ENCODE data around the gene RNF26.

The RNF26 gene

DNA sequence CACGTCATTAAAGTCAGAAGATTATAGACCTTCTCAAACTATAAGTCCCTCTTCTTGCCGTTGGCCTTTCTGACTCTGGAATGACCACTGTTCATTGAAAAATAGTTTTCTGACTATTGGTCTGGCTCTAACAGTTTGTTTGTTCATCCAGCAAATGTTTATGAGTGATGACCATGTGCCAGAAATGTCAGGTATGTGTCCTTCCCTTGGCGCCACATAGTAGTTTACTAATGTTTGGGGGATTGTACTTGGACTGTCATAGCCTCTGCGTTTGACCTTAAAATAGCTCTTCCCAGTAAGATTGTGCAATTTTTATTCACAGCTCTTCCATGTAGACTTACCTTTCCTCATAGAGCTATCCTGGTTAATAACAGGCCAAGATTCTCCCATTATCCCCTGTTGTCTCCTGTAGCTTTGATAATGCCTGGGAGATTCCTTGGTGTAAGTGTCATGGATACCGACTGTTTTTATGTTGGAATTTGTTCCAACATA is 31.1 kb upstream of the RNF26 start:
- Histone ChIP-seq H3K27ac (ENCODE audit: insufficient read depth, low read depth, low read length, poor library complexity, severe bottlenecking) (no peak overlapping the region), H3K36me3 (ENCODE audit: control insufficient read depth, insufficient read depth, low read length) (peaks cover 8% of the 10 kb centered on the region), H3K9me3 (ENCODE audit: control insufficient read depth, low read length) (no peaks in the 10 kb centered on the region), H3K4me1 (ENCODE audit: control insufficient read depth, insufficient read depth, low read length) (peaks cover 14% of the 10 kb centered on the region), H3K27me3 (ENCODE audit: control insufficient read depth, insufficient read depth, low read length, poor library complexity, severe bottlenecking) (no peaks in the 10 kb centered on the region), H3K4me3 (ENCODE audit: insufficient read depth, low read depth, low read length) (no peak overlapping the region)
- 93 to 98% methylated on average over 4 to 5 of the region's 5 CpGs for WGBS, 2 experiments

- Histone ChIP-seq H3K36me3 (ENCODE audit: control insufficient read depth, insufficient read depth, low read length) (peaks cover 4% of the 10 kb centered on the region), H3K4me1 (ENCODE audit: control insufficient read depth, insufficient read depth, low read length) (peaks cover 14% of the 10 kb centered on the region), H3K9me3 (ENCODE audit: control insufficient read depth, low read length) (no peaks in the 10 kb centered on the region), H3K27me3 (ENCODE audit: control insufficient read depth, insufficient read depth, low read length, poor library complexity, severe bottlenecking) (no peaks in the 10 kb centered on the region), H3K4me3 (ENCODE audit: insufficient read depth, low read depth, low read length) (no peak overlapping the region), H3K27ac (ENCODE audit: insufficient read depth, low read depth, low read length, poor library complexity, severe bottlenecking) (no peak overlapping the region)
- WGBS, 2 experiments, result 93 to 95% methylated on average over 7 of the region's 7 CpGs
Observed at GRCh38 chr11:119305556-119306372, 28.6 kb upstream of the RNF26 start.

DNA sequence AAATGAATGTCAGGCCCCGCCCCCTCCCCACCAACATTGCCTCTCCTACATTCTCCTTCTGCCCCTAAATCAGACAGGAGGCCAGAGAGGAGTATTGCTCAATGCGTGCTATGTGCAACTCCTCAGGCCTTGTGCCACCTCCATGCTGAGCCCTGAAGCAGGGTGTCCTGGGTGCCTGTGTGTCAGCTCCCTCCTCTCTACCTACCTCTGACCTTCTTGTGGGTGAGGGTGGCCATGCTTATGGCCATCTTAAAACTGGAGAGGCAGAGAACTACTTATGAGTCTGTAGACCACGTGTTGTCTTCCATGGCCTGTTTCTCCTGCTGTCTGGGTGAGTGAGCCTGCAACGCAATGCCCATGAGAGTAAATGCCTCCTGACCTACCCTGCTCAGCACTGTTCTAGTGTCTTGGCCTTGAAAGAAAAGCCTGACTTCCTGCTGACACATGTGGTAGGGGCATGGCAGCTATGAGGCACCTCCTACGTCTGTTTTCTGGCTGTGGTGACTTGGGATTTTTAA is 27.9 kb upstream of the RNF26 start:
- Histone ChIP-seq H3K27ac (ENCODE audit: insufficient read depth, low read depth, low read length, poor library complexity, severe bottlenecking) (no peak overlapping the region), H3K36me3 (ENCODE audit: control insufficient read depth, insufficient read depth, low read length) (peaks cover 7% of the 10 kb centered on the region), H3K27me3 (ENCODE audit: control insufficient read depth, insufficient read depth, low read length, poor library complexity, severe bottlenecking) (no peaks in the 10 kb centered on the region), H3K9me3 (ENCODE audit: control insufficient read depth, low read length) (no peaks in the 10 kb centered on the region), H3K4me3 (ENCODE audit: insufficient read depth, low read depth, low read length) (no peak overlapping the region), H3K4me1 (ENCODE audit: control insufficient read depth, insufficient read depth, low read length) (peaks cover 14% of the 10 kb centered on the region)
- 87% methylated on average over 5 of the region's 5 CpGs for WGBS, 2 experiments

DNA sequence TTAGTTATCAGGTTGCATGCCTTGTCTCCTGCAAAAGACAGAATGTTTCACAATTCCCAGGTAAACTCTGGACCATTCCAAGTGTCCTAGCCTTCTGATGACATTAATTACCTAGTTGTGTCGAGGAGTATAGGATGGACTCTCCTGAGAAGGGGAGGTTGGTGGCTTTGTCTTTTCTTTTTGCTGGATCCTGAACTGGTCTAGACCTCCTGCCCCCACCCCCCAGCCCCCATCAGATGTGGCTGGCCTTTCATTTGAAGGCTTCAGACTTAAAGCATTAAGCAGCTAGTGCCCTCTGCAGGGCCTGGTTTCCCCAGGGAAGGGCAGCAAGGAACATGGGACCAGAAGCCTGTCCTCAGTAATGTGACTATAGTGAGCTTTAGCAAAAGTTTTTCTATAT is 27.1 kb upstream of the RNF26 start:
- H3K4me1 ChIP-seq (ENCODE audit: control insufficient read depth, insufficient read depth, low read length), result peaks cover 14% of the 10 kb centered on the region
- H3K4me3 ChIP-seq (ENCODE audit: insufficient read depth, low read depth, low read length), result no peak overlapping the region
- no peaks in the 10 kb centered on the region for H3K9me3 ChIP-seq (ENCODE audit: control insufficient read depth, low read length)
- H3K36me3 ChIP-seq (ENCODE audit: control insufficient read depth, insufficient read depth, low read length), result peaks cover 7% of the 10 kb centered on the region
- 83 to 95% methylated on average over 1 of the region's 1 CpG for WGBS, 2 experiments
- H3K27ac ChIP-seq (ENCODE audit: insufficient read depth, low read depth, low read length, poor library complexity, severe bottlenecking), result no peak overlapping the region
- H3K27me3 ChIP-seq (ENCODE audit: control insufficient read depth, insufficient read depth, low read length, poor library complexity, severe bottlenecking), result no peaks in the 10 kb centered on the region

DNA sequence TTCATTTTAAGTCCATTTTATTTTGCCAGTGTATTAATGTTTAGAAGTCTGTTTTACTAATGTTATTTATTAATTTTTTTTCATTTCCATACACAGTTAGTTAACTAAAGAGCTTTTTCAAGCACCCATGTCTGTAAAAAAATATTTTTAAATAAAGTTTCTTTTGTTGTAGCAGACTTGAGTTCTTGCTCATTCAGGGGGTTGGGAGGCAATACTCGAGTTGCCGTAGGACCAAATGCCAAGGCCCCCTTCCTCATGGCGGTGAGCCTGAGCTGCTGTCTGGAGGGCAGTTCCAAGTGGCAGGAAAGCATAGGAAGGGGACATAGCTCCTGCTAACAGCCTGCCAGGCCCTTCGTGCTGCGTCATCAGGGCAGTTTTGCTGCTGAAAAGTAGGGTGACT is 26.4 kb upstream of the RNF26 start:
- Histone ChIP-seq H3K27me3 (ENCODE audit: control insufficient read depth, insufficient read depth, low read length, poor library complexity, severe bottlenecking) (no peaks in the 10 kb centered on the region), H3K4me3 (ENCODE audit: insufficient read depth, low read depth, low read length) (no peak overlapping the region), H3K27ac (ENCODE audit: insufficient read depth, low read depth, low read length, poor library complexity, severe bottlenecking) (no peak overlapping the region), H3K36me3 (ENCODE audit: control insufficient read depth, insufficient read depth, low read length) (peaks cover 7% of the 10 kb centered on the region), H3K4me1 (ENCODE audit: control insufficient read depth, insufficient read depth, low read length) (peaks cover 14% of the 10 kb centered on the region), H3K9me3 (ENCODE audit: control insufficient read depth, low read length) (no peaks in the 10 kb centered on the region)
- 88 to 89% methylated on average over 5 of the region's 5 CpGs for WGBS, 2 experiments

GRCh38 chr11:119309411-119309810 is 24.9 kb upstream of the RNF26 start:
- Histone ChIP-seq H3K4me1 (ENCODE audit: control insufficient read depth, insufficient read depth, low read length) (peaks cover 14% of the 10 kb centered on the region), H3K4me3 (ENCODE audit: insufficient read depth, low read depth, low read length) (no peak overlapping the region), H3K27ac (ENCODE audit: insufficient read depth, low read depth, low read length, poor library complexity, severe bottlenecking) (no peak overlapping the region), H3K9me3 (ENCODE audit: control insufficient read depth, low read length) (no peaks in the 10 kb centered on the region), H3K27me3 (ENCODE audit: control insufficient read depth, insufficient read depth, low read length, poor library complexity, severe bottlenecking) (no peaks in the 10 kb centered on the region), H3K36me3 (ENCODE audit: control insufficient read depth, insufficient read depth, low read length) (peaks cover 10% of the 10 kb centered on the region)
- WGBS, 2 experiments, result 95 to 96% methylated on average over 11 of the region's 11 CpGs

DNA sequence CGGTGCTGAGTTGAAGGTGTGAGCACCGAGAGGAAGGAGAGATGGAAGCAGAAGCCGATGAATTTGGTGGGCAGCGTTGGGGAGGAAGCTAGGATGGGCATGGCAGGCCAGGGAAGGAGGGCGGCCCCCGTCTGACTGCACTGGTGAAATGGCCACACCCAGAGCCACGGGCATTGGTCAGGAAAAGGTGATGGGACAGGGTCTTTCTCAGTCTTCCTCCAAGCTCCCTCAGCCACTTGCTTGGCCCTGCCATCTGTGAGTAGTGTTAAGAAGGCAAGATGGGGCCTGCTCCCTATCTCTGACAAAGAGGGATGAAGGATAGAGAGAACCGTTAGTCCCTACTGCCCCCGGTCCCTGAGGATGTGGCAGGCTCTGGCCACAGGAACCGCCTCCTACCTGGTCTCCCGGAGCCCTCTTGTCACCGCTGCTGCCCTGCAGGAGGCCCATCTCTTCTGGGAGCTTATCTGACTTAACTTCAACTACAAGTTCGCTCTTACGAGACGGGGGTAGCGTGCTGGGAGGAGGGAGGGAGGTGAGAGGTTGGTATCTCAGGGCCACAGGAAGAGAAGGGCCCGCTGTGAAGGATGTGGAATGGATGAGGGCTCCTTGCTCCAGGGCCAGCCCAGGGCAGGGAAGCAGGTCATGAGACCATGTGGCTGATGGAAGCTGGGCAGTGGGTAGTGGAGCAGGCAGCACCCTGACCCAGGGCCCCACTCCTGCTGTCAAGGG is 24.2 kb upstream of the RNF26 start:
- Histone ChIP-seq H3K36me3 (ENCODE audit: control insufficient read depth, insufficient read depth, low read length) (peaks cover 10% of the 10 kb centered on the region), H3K4me3 (ENCODE audit: insufficient read depth, low read depth, low read length) (no peak overlapping the region), H3K27ac (ENCODE audit: insufficient read depth, low read depth, low read length, poor library complexity, severe bottlenecking) (no peak overlapping the region), H3K27me3 (ENCODE audit: control insufficient read depth, insufficient read depth, low read length, poor library complexity, severe bottlenecking) (peaks cover 5% of the 10 kb centered on the region), H3K9me3 (ENCODE audit: control insufficient read depth, low read length) (no peaks in the 10 kb centered on the region), H3K4me1 (ENCODE audit: control insufficient read depth, insufficient read depth, low read length) (peaks cover 14% of the 10 kb centered on the region)
- WGBS, 2 experiments, result 91 to 93% methylated on average over 17 of the region's 17 CpGs

DNA sequence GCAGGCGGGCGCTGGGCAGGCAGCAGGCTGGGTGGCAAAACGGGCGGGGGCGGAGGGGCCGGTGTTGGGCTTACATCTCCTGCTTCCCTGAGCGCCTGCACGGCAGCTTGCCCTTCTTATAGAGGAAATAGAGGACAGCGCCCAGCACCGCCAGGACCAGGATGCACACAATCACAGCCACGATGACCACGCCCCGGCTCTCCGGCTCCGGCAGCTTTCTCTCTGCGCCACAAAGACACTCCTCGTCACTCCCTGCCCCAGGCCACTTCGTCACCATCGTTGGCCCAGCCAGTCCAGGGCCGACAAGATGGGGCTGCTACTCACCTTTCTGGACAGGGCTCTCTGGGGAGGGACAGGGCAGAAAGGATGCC is 23.7 kb upstream of the RNF26 start:
- Histone ChIP-seq H3K9me3 (ENCODE audit: control insufficient read depth, low read length) (no peaks in the 10 kb centered on the region), H3K27ac (ENCODE audit: insufficient read depth, low read depth, low read length, poor library complexity, severe bottlenecking) (no peak overlapping the region), H3K27me3 (ENCODE audit: control insufficient read depth, insufficient read depth, low read length, poor library complexity, severe bottlenecking) (peaks cover 11% of the 10 kb centered on the region), H3K36me3 (ENCODE audit: control insufficient read depth, insufficient read depth, low read length) (peaks cover 10% of the 10 kb centered on the region), H3K4me1 (ENCODE audit: control insufficient read depth, insufficient read depth, low read length) (peaks cover 19% of the 10 kb centered on the region), H3K4me3 (ENCODE audit: insufficient read depth, low read depth, low read length) (no peak overlapping the region)
- WGBS, 2 experiments, result 94 to 95% methylated on average over 20 of the region's 20 CpGs

- peak overlapping the region; percentile 41 for H3K4me3 ChIP-seq (ENCODE audit: insufficient read depth, low read depth, low read length)
Observed at GRCh38 chr11:119314726-119315125, 19.6 kb upstream of the RNF26 start.

More at GRCh38 chr11:119314726-119315125, 19.6 kb upstream of the RNF26 start:
- peaks cover 6% of the 10 kb centered on the region for H3K36me3 ChIP-seq (ENCODE audit: control insufficient read depth, insufficient read depth, low read length)
- no peak overlapping the region for H3K27ac ChIP-seq (ENCODE audit: insufficient read depth, low read depth, low read length, poor library complexity, severe bottlenecking)
- no peaks in the 10 kb centered on the region for H3K9me3 ChIP-seq (ENCODE audit: control insufficient read depth, low read length)
- WGBS, 2 experiments, result 85% methylated on average over 18 of the region's 18 CpGs
- H3K4me1 ChIP-seq (ENCODE audit: control insufficient read depth, insufficient read depth, low read length), result peaks cover 39% of the 10 kb centered on the region
- H3K27me3 ChIP-seq (ENCODE audit: control insufficient read depth, insufficient read depth, low read length, poor library complexity, severe bottlenecking), result peaks cover 32% of the 10 kb centered on the region
